ENCODE data around the gene MOXD1. TPM values are rescaled to one million over a fixed set of nuclear protein-coding genes. Genes with fewer than 3 reads are reported as not detected.
A peak's percentile ranks its signal among the peaks of the same experiment; 100 is the strongest.

The MOXD1 gene
- total RNA-seq, 2 donors from 2014 or later: 0.56 to 17.3 TPM

GRCh38 chr6:132405143-132405915 is 4.1 kb upstream of the MOXD1 start:
- DNase-seq (ENCODE audit: low spot score) (no peak), ATAC-seq (ENCODE audit: insufficient number of reproducible peaks, low FRiP score, low read depth) (no peak)
- H3K36me3 ChIP-seq: no peaks in the 10 kb centered on the region
- TF ChIP-seq CTCF (IDR thresholded peaks at IDR 0.05): no peak
- H3K4me3 ChIP-seq: no peak overlapping the region
- peaks cover 0 to 15% of the 10 kb centered on the region in 2 donors for H3K4me1 ChIP-seq (ENCODE audit: control insufficient read depth in 1 of 2, low read depth in 2 of 2)
- no peaks in the 10 kb centered on the region for H3K9me3 ChIP-seq
- no peak overlapping the region for H3K27ac ChIP-seq
- no peaks in the 10 kb centered on the region for H3K27me3 ChIP-seq (replicated peaks; ENCODE audit: insufficient read depth)

GRCh38 chr6:132404736-132405135 is 3.5 kb upstream of the MOXD1 start:
- no peak for DNase-seq (ENCODE audit: low spot score)
- H3K9me3 ChIP-seq: no peaks in the 10 kb centered on the region
- TF ChIP-seq CTCF (IDR thresholded peaks at IDR 0.05): no peak
- H3K27ac ChIP-seq: no peak overlapping the region
- H3K36me3 ChIP-seq: no peaks in the 10 kb centered on the region
- H3K4me3 ChIP-seq: no peak overlapping the region
- no peaks in the 10 kb centered on the region for H3K27me3 ChIP-seq (replicated peaks; ENCODE audit: insufficient read depth)
- peaks cover 0 to 15% of the 10 kb centered on the region in 2 donors for H3K4me1 ChIP-seq (ENCODE audit: control insufficient read depth in 1 of 2, low read depth in 2 of 2)
- ATAC-seq (ENCODE audit: insufficient number of reproducible peaks, low FRiP score, low read depth): no peak

GRCh38 chr6:132404330-132404729 is 3.1 kb upstream of the MOXD1 start:
- Histone ChIP-seq H3K9me3 (no peaks in the 10 kb centered on the region), H3K4me3 (no peak overlapping the region), H3K36me3 (no peaks in the 10 kb centered on the region), H3K27ac (no peak overlapping the region), H3K4me1 (ENCODE audit: control insufficient read depth in 1 of 2, low read depth in 2 of 2) (peaks cover 0 to 15% of the 10 kb centered on the region in 2 donors), H3K27me3 (replicated peaks; ENCODE audit: insufficient read depth) (no peaks in the 10 kb centered on the region)
- TF ChIP-seq CTCF (IDR thresholded peaks at IDR 0.05): no peak
- DNase-seq (ENCODE audit: low spot score) (no peak), ATAC-seq (ENCODE audit: insufficient number of reproducible peaks, low FRiP score, low read depth) (no peak)

- TF ChIP-seq CTCF (IDR thresholded peaks at IDR 0.05): no peak
Measured at GRCh38 chr6:132401618-132402285, 477 bp upstream of the MOXD1 start.

GRCh38 chr6:132400555-132400882 is 756 bp downstream of the MOXD1 start:
- no peak overlapping the region for H3K27ac ChIP-seq

More at GRCh38 chr6:132401618-132402285, 477 bp upstream of the MOXD1 start:
- H3K4me3 ChIP-seq: peak overlapping the region; percentile 76
- ATAC-seq (ENCODE audit: insufficient number of reproducible peaks, low FRiP score, low read depth) (no peak), DNase-seq (ENCODE audit: low spot score) (no peak)
- no peaks in the 10 kb centered on the region for H3K27me3 ChIP-seq (replicated peaks; ENCODE audit: insufficient read depth)
- H3K4me1 ChIP-seq (ENCODE audit: control insufficient read depth in 1 of 2, low read depth in 2 of 2): peaks cover 0 to 15% of the 10 kb centered on the region in 2 donors
- no peaks in the 10 kb centered on the region for H3K36me3 ChIP-seq
- no peak overlapping the region for H3K27ac ChIP-seq
- no peaks in the 10 kb centered on the region for H3K9me3 ChIP-seq

More at GRCh38 chr6:132400555-132400882, 756 bp downstream of the MOXD1 start:
- Histone ChIP-seq H3K36me3 (no peaks in the 10 kb centered on the region), H3K27me3 (replicated peaks; ENCODE audit: insufficient read depth) (no peaks in the 10 kb centered on the region), H3K4me1 (ENCODE audit: control insufficient read depth in 1 of 2, low read depth in 2 of 2) (peaks cover 0 to 15% of the 10 kb centered on the region in 2 donors), H3K9me3 (peaks cover under 1% of the 10 kb centered on the region), H3K4me3 (peak overlapping the region; percentile 76)
- no peak for TF ChIP-seq CTCF (IDR thresholded peaks at IDR 0.05)
- ATAC-seq (ENCODE audit: insufficient number of reproducible peaks, low FRiP score, low read depth): no peak
- DNase-seq (ENCODE audit: low spot score): no peak
